Measurements from ENCODE around the gene NUP153.
A peak's percentile ranks its signal among the peaks of the same experiment; 100 is the strongest.
"Not testable (repeated sequence)": the region's sequence is repeated elsewhere in the genome, so short reads cannot be mapped to it uniquely, and the experiment has no call there.

Gene NUP153

DNA sequence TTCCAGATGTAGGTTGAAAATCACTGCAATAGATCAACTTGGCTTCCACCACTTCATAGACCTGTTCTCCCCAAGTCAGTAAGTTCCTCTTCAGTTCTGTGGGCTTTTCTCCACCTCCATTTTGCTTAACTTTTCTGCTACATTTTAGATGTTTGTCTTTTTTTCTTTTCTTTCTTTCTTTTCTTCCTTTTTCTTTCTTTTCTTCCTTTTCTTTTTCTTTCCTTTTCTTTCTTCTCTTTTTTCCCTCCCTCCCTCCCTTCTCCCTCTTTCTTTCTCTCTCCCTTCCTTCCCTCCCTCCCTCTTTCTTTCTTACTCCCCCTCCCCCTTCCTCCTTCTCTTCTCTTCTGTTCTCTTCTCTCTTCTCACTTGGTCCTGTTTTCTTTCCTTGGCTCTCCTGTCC lies 113.5 kb downstream of the NUP153 start:
- H3K4me3 ChIP-seq (ENCODE audit: low read depth, low read length): no peak overlapping the region
- TF ChIP-seq, protein P1, sequence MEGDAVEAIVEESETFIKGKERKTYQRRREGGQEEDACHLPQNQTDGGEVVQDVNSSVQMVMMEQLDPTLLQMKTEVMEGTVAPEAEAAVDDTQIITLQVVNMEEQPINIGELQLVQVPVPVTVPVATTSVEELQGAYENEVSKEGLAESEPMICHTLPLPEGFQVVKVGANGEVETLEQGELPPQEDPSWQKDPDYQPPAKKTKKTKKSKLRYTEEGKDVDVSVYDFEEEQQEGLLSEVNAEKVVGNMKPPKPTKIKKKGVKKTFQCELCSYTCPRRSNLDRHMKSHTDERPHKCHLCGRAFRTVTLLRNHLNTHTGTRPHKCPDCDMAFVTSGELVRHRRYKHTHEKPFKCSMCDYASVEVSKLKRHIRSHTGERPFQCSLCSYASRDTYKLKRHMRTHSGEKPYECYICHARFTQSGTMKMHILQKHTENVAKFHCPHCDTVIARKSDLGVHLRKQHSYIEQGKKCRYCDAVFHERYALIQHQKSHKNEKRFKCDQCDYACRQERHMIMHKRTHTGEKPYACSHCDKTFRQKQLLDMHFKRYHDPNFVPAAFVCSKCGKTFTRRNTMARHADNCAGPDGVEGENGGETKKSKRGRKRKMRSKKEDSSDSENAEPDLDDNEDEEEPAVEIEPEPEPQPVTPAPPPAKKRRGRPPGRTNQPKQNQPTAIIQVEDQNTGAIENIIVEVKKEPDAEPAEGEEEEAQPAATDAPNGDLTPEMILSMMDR (IDR thresholded peaks at IDR 0.05; ENCODE audit: borderline replicate concordance, insufficient read depth, low read depth, low read length): no peak

DNA sequence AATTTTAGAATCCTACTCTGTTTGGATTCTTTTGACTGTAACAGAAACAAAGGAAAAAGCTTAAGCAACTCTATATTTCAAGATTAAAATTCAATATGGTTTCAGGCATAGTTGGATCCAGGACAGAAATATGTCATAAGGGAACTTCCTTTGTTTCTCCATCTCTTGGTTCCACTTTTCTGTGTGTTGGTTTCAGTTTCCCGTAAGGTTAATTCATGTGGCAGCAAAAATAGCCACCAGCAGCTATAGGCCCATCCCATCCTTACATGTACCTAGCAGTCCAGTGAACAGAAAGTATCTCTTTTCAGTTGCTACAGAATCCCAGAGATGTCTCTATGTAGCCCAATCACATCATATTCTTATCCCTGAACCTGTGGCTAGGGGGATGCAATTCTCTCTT lies 115.4 kb downstream of the NUP153 start:
- H3K4me3 ChIP-seq (ENCODE audit: low read depth, low read length): no peak overlapping the region
- TF ChIP-seq, protein P1 (IDR thresholded peaks at IDR 0.05; ENCODE audit: borderline replicate concordance, insufficient read depth, low read depth, low read length): no peak

GRCh38 chr6:17589406-17590096 lies 117.2 kb downstream of the NUP153 start:
- TF ChIP-seq, protein P1 (IDR thresholded peaks at IDR 0.05; ENCODE audit: borderline replicate concordance, insufficient read depth, low read depth, low read length): no peak
- H3K4me3 ChIP-seq (ENCODE audit: low read depth, low read length): no peak overlapping the region

DNA sequence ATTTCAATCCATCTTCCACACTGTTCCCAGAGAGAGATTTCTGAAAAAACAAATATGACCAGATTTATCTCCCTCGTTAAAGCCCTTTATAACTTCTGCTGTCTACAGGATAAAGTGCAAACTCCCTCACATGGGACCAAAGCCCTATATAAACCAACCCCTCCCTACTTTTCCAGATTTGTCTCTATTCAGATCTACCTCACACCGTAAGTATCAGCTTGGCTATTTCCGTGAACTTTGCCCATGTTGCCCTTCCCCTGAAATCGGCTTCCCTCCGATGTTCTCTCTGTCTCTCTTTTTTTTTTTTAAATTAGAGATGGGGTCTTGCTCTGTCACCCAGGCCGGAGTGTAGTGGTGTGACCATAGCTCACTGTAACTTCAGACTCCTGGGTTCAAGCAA lies 118.7 kb downstream of the NUP153 start:
- H3K4me3 ChIP-seq (ENCODE audit: low read depth, low read length): no peak overlapping the region
- TF ChIP-seq, protein P1 (IDR thresholded peaks at IDR 0.05; ENCODE audit: borderline replicate concordance, insufficient read depth, low read depth, low read length): no peak

- H3K4me3 ChIP-seq (ENCODE audit: low read depth, low read length): not testable (repeated sequence)
These were observed 120.1 kb downstream of the NUP153 start for GRCh38 chr6:17586623-17587022.

- no peak overlapping the region for H3K4me3 ChIP-seq (ENCODE audit: low read depth, low read length)
- TF ChIP-seq, protein P1 (IDR thresholded peaks at IDR 0.05; ENCODE audit: borderline replicate concordance, insufficient read depth, low read depth, low read length): 0 out of 2 replicates have a peak, but pooled peaks have one; percentile 23
These were observed 120.8 kb downstream of the NUP153 start for GRCh38 chr6:17585766-17586490.

DNA sequence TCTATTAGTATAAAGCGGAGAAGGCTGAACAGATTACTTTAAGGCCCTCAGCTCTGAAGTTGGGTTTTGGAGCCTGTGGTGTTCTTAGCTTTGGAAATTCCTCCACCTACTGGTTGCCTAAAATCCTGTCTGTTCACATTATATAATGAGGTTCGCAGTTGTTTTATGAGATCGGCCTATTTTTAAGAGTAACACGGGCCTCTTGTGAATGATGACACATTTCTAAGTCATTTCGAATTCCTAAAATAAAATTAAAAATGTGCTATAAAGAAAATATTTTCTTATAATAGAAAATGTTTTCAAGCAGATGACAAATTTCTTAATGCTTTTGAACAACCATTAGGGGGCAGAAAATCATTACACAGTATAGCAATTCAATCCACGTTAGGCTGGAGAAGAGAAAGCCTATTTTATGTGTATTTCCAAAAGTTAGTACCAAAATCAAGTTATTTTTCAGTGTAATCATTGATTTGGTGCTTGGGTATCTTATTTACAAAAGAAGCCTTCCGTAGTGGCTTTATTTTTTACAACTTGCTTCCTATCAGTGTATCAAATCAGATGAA lies 122.4 kb downstream of the NUP153 start:
- TF ChIP-seq, protein P1 (IDR thresholded peaks at IDR 0.05; ENCODE audit: borderline replicate concordance, insufficient read depth, low read depth, low read length): 0 out of 2 replicates have a peak, but pooled peaks have one; percentile 18

More for the DNA sequence above, 122.4 kb downstream of the NUP153 start:
- H3K4me3 ChIP-seq (ENCODE audit: low read depth, low read length): no peak overlapping the region
